HG03575 (cell line): Measurements from ENCODE around the gene RHBDD1.
"Not testable (repeated sequence)": the region's sequence is repeated elsewhere in the genome, so short reads cannot be mapped to it uniquely, and the experiment has no call there.

Source experiments
- ATAC-seq: cut with Tn5 transposase; IDR thresholded peaks from one replicate; pipeline ENCODE4 v1.9.1; 2021; ENCODE audit not compliant: unreplicated experiment, insufficient number of reproducible peaks, low FRiP score; ENCODE audit errors: extremely low read depth

The RHBDD1 gene

DNA sequence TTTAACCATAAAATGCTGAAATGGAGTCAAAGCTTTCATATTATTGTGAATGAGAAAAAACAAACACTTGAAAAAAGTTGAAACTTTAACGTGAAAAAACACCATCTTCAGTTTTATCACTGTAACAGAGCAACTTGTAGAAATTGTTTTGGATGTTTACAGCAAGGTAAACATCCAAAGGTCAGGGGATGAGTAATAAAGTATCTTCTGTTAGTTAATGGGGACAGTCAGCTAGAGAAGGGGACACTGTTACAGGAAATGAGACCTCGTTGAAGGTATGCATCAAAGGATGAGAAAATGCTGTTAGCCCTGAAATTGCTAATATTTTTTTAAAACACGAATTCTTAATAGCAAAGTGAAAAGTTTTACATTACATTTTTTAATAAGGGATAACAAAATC, 2.9 kb downstream of the RHBDD1 start:
- no peak for ATAC-seq

DNA sequence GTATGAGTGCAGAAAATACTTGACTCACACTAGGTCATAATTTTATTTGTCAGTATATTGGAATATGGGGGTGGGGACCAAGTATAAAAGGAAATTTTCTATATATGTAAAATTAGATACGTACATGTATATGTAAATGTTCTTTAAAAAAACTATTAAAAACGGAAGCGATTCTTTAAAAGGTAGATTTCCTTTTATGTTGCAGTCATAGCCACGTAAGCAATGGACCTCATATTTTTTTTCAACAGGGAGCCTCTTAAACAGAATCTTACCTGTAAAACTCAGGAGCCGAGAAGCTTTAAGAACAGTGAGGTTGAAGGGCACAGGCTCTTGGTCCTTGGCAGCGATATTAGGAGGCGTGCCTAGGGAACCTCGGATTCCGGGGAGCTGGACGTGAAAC, 3.3 kb downstream of the RHBDD1 start:
- ATAC-seq, result no peak

DNA sequence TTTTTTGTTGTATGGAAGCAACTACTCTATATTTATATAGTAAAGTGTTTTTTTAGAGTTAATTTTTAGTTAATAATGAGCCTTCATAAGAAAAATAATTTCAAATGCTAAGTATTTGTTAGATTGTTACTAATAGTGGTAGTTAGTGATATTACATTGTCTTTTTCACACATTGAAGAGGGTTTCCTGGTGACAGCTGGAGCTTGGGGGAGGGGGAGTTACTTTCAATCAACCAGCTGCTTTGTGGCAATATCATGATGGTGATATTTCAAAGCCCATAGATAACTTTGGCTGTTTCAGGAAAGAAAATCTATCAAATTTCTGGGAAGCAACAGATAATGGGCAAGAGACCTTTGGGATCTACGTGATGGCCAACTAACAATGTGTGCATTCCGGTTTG, 4.1 kb downstream of the RHBDD1 start:
- no peak for ATAC-seq

GRCh38 chr2:226843001-226843400, 7.1 kb downstream of the RHBDD1 start:
- ATAC-seq, result not testable (repeated sequence)

DNA sequence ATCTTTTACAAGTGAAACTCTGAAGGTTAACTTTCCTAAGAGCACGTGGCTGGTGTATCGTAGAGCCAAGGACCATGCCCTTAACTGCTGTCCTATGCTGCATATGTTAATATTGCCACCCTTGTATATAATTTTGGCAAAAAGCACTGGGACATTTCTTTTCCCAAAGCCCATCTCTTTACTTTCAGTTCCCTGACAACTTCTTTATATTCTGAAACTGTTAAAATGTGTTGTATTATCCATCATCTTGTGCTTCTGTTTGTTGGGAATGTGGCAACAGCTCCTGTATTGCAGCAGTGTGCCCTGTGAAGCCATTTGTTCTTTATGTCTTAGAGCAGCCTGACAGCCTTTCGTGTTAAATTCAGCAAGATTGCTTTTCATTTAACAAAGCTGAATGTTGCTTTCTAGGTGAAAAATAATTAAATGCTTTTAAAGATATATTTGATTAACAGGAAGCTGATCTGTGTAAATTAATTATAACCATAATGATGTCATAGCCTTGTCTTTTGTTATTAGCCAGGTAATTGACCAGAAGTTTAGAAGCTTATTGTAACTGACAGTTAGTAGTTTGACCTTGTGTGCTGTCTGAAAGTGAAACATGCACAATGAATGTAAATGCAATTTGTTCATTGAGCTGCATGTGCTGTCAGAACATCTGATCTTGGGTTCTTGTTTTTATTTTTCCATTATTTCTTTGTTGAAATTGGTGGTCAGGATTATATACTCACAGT, 9.7 kb downstream of the RHBDD1 start:
- ATAC-seq, result peak; percentile 40

GRCh38 chr2:226847090-226847489, 11.2 kb downstream of the RHBDD1 start:
- no peak for ATAC-seq

DNA sequence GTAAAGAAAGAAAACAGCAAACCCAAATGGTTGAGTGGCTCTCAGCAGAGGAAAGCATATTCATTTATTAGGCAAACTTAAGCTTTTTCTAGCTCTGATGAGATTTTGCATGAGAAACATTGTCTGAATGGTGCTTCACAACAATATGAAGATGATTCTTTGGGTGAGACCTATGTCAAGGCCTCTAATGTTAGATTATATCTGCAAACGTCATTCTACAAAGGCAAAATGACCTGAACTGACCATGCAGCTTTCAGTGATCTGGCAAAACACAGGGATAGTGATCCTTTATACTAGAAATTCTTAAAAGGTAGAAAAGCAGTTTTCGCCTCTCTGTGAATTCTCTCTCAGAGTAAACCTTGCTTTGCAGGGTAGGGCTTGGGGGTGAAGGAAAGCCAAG, 11.7 kb downstream of the RHBDD1 start:
- ATAC-seq, result no peak

DNA sequence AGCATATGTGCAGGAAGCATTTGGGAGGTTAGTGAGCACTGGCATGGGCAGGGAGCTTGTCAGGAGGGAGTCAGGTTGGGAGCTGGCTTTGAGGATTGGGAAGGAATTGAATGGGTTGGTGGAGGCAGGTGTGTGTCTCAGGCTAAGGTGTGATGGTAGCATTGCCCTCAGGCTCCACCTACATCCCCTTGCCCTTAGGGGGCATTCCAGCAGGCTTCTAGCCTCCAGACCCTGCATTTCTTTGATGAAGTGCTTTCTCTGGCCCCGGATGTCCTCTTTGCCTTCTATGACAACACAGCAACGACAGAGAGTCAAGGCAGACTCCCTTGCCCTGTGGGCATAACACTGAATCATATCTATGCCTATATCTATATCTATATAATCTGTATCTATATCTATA, 13.5 kb downstream of the RHBDD1 start:
- no peak for ATAC-seq

GRCh38 chr2:226850024-226850423, 14.2 kb downstream of the RHBDD1 start:
- ATAC-seq, result no peak

- no peak for ATAC-seq
Observed at GRCh38 chr2:226855787-226856186, 19.9 kb downstream of the RHBDD1 start.

DNA sequence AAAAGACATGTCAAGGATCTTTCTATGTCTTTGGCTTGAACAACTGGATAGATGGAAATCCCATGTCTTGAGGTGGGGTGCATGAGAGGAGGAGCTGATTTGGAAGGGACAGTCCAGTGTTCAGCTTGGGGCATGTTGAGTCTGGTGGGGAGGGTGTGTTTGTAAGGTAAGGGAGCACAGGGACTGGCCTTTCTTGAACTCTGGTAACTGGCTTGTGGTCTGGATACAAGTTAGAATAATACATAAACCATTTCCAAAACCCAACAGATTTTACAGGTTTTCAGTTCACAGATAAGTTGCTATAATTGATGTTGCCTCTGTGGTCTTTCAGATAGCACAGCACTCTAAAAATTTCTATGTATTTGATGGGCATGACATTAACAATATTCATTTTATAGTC, 24.2 kb downstream of the RHBDD1 start:
- no peak for ATAC-seq

GRCh38 chr2:226862623-226863022, 26.8 kb downstream of the RHBDD1 start:
- ATAC-seq, result peak; percentile 86

- ATAC-seq, result no peak
Observed at GRCh38 chr2:226865273-226865672, 29.4 kb downstream of the RHBDD1 start.

GRCh38 chr2:226865710-226866109, 29.9 kb downstream of the RHBDD1 start:
- no peak for ATAC-seq

- ATAC-seq, result no peak
Observed at GRCh38 chr2:226868331-226869162, 32.7 kb downstream of the RHBDD1 start.

- no peak for ATAC-seq
Observed at GRCh38 chr2:226869371-226869770, 33.5 kb downstream of the RHBDD1 start.

DNA sequence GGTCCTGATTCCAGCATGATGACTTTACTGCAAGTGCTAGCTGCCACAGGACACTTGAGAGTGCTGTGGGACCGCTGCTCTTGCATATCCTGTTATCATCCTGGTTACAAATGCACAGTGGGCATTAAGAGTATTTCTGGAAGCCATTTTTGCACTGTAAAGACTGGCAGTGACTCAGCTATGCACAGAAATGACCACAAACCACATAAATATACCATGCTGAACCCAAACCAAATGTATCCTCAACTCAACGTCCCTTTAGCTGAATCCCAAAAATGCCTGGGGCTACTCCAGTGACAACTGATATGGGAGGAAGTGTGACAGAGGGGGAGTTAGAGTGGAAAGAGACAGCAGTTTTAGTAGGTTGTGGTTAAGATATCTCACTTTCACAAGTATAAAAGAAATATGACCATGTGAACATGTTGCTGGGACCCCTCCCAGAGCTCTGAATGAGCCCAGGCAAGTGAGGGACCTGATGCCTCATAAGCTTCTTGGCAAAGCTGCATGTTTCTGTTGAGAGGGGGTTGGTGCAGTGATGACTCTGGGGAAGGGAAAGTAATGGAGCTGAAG, 37.3 kb downstream of the RHBDD1 start:
- ATAC-seq, result peak; percentile 61

DNA sequence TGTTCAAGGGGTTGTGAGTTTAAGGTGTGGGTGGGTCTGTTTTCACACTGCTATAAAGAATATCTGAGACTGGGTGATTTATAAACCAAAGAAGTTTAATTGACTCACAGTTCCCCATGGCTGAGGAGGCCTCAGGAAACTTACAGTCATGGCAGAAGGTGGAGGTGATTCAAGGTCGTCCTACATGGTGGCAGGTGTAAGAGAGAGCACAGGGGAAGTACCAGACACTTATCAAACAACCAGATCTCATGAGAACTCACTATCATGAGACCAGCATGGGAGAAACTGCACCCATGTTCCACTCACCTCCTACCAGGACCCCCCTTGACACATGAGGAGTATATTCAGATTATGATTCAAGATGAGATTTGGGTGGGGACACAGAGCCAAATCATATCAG, 38.0 kb downstream of the RHBDD1 start:
- peak; percentile 8 for ATAC-seq

GRCh38 chr2:226874749-226875148, 38.9 kb downstream of the RHBDD1 start:
- no peak for ATAC-seq
